ENCODE measurements around the gene MDN1.

DNA sequence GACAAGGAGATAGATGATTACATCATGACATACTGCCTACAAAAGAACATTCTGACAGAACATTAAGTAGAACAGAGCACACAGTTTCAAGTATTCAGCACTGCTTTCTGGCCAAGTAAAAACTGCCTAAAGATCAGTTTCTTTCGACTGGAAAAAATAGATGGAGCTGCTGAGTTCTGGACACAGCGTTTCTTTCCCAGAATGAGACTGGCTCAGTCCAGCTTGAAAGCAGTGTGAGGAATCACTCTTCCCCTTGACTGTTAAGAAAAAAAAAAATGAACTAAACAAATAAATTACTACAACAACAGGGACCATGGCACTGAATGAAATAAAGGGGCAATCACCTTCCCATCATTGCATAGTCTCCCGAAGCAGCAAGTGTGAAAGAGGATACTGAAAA, 176.6 kb downstream of the MDN1 start:
- TF ChIP-seq, protein P1, sequence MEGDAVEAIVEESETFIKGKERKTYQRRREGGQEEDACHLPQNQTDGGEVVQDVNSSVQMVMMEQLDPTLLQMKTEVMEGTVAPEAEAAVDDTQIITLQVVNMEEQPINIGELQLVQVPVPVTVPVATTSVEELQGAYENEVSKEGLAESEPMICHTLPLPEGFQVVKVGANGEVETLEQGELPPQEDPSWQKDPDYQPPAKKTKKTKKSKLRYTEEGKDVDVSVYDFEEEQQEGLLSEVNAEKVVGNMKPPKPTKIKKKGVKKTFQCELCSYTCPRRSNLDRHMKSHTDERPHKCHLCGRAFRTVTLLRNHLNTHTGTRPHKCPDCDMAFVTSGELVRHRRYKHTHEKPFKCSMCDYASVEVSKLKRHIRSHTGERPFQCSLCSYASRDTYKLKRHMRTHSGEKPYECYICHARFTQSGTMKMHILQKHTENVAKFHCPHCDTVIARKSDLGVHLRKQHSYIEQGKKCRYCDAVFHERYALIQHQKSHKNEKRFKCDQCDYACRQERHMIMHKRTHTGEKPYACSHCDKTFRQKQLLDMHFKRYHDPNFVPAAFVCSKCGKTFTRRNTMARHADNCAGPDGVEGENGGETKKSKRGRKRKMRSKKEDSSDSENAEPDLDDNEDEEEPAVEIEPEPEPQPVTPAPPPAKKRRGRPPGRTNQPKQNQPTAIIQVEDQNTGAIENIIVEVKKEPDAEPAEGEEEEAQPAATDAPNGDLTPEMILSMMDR (IDR thresholded peaks at IDR 0.05) = no peak
- TF ChIP-seq POLR2A (IDR thresholded peaks at IDR 0.05) (no peak), POLR2AphosphoS5 (IDR thresholded peaks at IDR 0.05) (no peak)

All from stomach (tissue), 4 donors.